OCI-LY7 (cell line): ENCODE measurements around the gene SIRPB1.

Source experiments
- CTCF ChIP-seq: fragments of 200-600 bp; sonication (generic); conservative IDR thresholded peaks from 2 replicates; pipeline ENCODE4 v1.5.1; 2014; ENCODE audit warnings: mild to moderate bottlenecking, antibody characterized with exemption, low read length, moderate library complexity, mixed read lengths
- EZH2phosphoT487 ChIP-seq: fragments of 200-600 bp; sonication (generic); IDR thresholded peaks from 2 replicates; pipeline ENCODE4 v1.6.1; 2018; ENCODE audit warnings: low read depth, borderline replicate concordance, mild to moderate bottlenecking, mixed run types, antibody characterized with exemption, low read length, moderate library complexity, mixed read lengths

GRCh38 chr20:1665345-1665744 is 45.5 kb upstream of the SIRPB1 start:
- TF ChIP-seq CTCF = no peak
- no peak for TF ChIP-seq EZH2phosphoT487
